Measurements from ENCODE around the gene BGN.

DNA sequence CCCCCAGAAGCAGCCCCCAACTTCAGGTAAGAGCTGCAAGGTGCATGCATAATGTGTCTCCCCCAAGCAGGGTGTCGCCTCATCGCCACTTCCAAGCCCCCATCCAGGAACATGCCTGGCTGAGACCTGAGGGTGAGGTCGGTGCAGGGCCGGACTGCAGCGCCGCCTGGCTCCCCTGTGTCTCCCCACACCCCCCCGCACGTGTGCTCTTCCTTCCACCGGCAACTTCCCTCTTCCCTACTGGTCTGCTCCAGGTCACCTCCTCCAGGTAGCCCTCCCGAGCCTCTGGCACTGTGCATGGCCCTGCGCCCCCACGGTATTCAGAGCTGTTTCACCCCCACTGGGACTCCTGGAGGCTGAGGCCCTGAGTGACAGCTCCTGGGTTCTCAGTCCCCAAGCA lies 2.2 kb upstream of the BGN start:
- TF ChIP-seq EZH2 (IDR thresholded peaks at IDR 0.05; ENCODE audit: insufficient read depth, poor library complexity, severe bottlenecking) (no peak), EZH2phosphoT487 (IDR thresholded peaks at IDR 0.05; ENCODE audit: insufficient read depth, low read depth) (no peak)

Measured in GM23248 (cell line).